BE2C (cell line): Measurements from ENCODE around the gene PPP1R15A.
"Not testable (repeated sequence)": the region's sequence is repeated elsewhere in the genome, so short reads cannot be mapped to it uniquely, and the experiment has no call there.

Experiments
- DNase-seq: peaks from one replicate; pipeline ENCODE4 v3.0.0-alpha.2; 2020
- H3K27me3 ChIP-seq: fragments of 250-450 bp; sonication (Bioruptor Pico); 2 replicates; pipeline ENCODE4 v1.5.1; 2020; ENCODE audit warnings: mild to moderate bottlenecking
- H3K36me3 ChIP-seq: fragments of 250-450 bp; sonication (Bioruptor Pico); 2 replicates; pipeline ENCODE4 v1.5.1; 2020; ENCODE audit warnings: mild to moderate bottlenecking
- H3K4me1 ChIP-seq: fragments of 250-450 bp; sonication (Bioruptor Pico); 2 replicates; pipeline ENCODE4 v1.5.1; 2020
- H3K4me3 ChIP-seq: 2 replicates; pipeline ENCODE4 v1.5.1; 2011; ENCODE audit warnings: low read depth, low read length
- H3K9me3 ChIP-seq: fragments of 250-450 bp; sonication (Bioruptor Pico); 2 replicates; pipeline ENCODE4 v1.5.1; 2020
- CTCF ChIP-seq: IDR thresholded peaks from 2 replicates; pipeline ENCODE4 v1.5.1; 2012; ENCODE audit warnings: mild to moderate bottlenecking, low read depth, low read length

PPP1R15A gene

GRCh38 chr19:48910803-48911202 lies 38.6 kb downstream of the PPP1R15A start:
- Histone ChIP-seq H3K4me1 (no peaks in the 10 kb centered on the region), H3K36me3 (peaks cover 32% of the 10 kb centered on the region), H3K9me3 (no peaks in the 10 kb centered on the region), H3K4me3 (no peak overlapping the region), H3K27me3 (no peaks in the 10 kb centered on the region)
- no peak for DNase-seq
- TF ChIP-seq CTCF, result no peak

DNA sequence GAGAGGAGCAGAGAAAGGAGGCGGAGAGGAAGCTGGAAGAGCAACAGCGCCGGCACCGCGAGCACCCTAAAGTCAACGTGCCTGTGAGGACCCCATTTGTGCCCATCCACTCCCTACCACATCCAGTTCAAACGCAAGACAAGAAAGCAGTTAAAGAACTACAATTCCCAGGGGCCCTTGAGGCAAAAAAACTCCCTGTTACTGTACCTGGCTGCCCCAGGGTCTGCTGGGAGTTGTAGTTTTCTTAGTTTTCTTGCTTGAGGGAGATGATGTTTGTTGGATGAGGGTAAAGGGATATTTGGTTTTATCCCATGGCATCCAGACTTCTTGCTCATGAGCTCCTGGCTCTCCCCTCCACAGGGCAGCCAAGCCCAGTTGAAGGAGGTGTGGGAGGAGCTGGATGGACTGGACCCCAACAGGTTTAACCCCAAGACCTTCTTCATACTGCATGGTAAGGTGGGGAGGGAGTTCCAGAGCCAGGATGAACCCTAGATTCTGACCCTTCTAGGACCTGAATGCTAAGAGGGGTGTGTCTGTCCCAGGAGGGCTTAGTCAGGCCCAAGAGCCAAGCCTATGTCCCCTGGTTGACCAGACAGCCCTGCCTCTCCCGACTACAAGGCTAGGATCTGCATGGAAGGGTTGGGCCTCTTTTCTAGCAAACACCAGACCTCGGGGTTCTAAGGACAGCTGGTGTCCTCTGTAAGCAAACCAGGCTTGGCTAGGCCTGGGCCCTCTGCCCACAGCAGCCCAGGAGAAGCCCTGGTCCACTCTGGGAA lies 41.1 kb downstream of the PPP1R15A start:
- no peak for DNase-seq
- peaks cover 32% of the 10 kb centered on the region for H3K36me3 ChIP-seq
- H3K4me1 ChIP-seq, result no peaks in the 10 kb centered on the region
- H3K27me3 ChIP-seq, result no peaks in the 10 kb centered on the region
- H3K9me3 ChIP-seq, result no peaks in the 10 kb centered on the region
- TF ChIP-seq CTCF, result no peak
- H3K4me3 ChIP-seq, result no peak overlapping the region

GRCh38 chr19:48914181-48914580 lies 42.0 kb downstream of the PPP1R15A start:
- Histone ChIP-seq H3K36me3 (peaks cover 32% of the 10 kb centered on the region), H3K27me3 (no peaks in the 10 kb centered on the region), H3K9me3 (no peaks in the 10 kb centered on the region), H3K4me1 (no peaks in the 10 kb centered on the region), H3K4me3 (no peak overlapping the region)
- no peak for TF ChIP-seq CTCF
- DNase-seq, result no peak

GRCh38 chr19:48915757-48916156 lies 43.5 kb downstream of the PPP1R15A start:
- no peaks in the 10 kb centered on the region for H3K9me3 ChIP-seq
- no peak for TF ChIP-seq CTCF
- no peaks in the 10 kb centered on the region for H3K4me1 ChIP-seq
- no peak for DNase-seq
- no peaks in the 10 kb centered on the region for H3K27me3 ChIP-seq
- no peak overlapping the region for H3K4me3 ChIP-seq
- peaks cover 33% of the 10 kb centered on the region for H3K36me3 ChIP-seq

DNA sequence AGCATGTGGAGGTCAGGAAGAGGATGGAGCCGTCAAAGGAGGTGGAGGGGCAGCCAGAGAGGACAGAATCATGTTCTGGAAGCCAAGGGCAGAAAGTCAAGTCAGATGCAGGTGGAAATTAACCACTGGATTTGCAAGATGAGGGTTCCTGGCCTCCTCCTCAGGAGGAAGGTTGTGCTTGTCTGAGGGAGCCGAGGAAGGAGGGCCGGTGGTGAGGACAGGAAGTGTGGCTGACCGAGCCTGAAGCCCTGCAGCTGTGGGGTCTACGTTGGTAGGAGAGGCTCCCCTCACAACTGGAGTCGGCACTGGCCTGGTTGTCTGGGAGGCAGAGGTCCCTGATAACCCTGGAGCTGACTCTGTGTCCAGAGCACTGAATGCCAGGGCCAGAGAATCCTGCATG lies 45.9 kb downstream of the PPP1R15A start:
- Histone ChIP-seq H3K36me3 (peaks cover 26% of the 10 kb centered on the region), H3K9me3 (no peaks in the 10 kb centered on the region), H3K4me1 (no peaks in the 10 kb centered on the region), H3K4me3 (no peak overlapping the region), H3K27me3 (no peaks in the 10 kb centered on the region)
- no peak for DNase-seq
- no peak for TF ChIP-seq CTCF

DNA sequence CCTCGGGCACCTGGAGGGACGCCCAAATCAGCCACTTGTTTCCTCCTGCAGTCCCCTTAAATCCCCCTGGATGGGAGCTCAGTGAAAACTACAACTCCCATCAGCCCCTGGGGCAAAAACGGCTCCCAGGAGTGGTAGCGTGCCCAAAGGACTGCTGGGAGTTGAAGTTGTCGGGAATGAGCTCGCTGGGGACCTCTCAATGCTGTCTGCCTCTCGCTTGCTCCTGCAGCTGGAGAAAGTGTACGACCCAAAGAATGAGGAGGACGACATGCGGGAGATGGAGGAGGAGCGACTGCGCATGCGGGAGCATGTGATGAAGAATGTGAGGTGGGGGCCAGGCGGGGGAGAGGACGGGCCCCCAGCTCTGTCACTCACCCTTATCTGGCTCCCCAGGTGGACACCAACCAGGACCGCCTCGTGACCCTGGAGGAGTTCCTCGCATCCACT lies 46.6 kb downstream of the PPP1R15A start:
- peaks cover 20% of the 10 kb centered on the region for H3K36me3 ChIP-seq
- no peak for TF ChIP-seq CTCF
- H3K9me3 ChIP-seq, result no peaks in the 10 kb centered on the region
- H3K27me3 ChIP-seq, result no peaks in the 10 kb centered on the region
- DNase-seq, result peak; percentile 73
- H3K4me3 ChIP-seq, result no peak overlapping the region
- H3K4me1 ChIP-seq, result no peaks in the 10 kb centered on the region

GRCh38 chr19:48919271-48919670 lies 47.0 kb downstream of the PPP1R15A start:
- H3K4me3 ChIP-seq, H3K27me3 ChIP-seq, H3K4me1 ChIP-seq, H3K9me3 ChIP-seq, DNase-seq: not testable (repeated sequence)
- H3K36me3 ChIP-seq, result peaks cover 18% of the 10 kb centered on the region
